H1 (cell line): ENCODE results near the gene INPP5A. TPM values are rescaled to one million over a fixed set of nuclear protein-coding genes. Genes with fewer than 3 reads are reported as not detected.

Experiments used
- CREB1 ChIP-seq: IDR thresholded peaks from 2 replicates; pipeline ENCODE4 v1.6.1; 2012; ENCODE audit warnings: inconsistent platforms
- CTBP2 ChIP-seq: IDR thresholded peaks from 2 replicates; pipeline ENCODE4 v1.7.0; 2011; ENCODE audit warnings: borderline replicate concordance, mild to moderate bottlenecking, moderate library complexity, mixed read lengths, low read length; ENCODE audit not compliant: insufficient read depth, insufficient read length
- SP2 ChIP-seq: IDR thresholded peaks from 2 replicates; pipeline ENCODE4 v1.6.1; 2012; ENCODE audit warnings: mild to moderate bottlenecking, low read length, inconsistent platforms
- polyA plus RNA-seq, 7 experiments: library from polyadenylated mRNA; depleted of rRNA in 3 of 7; stranded (reverse) in 5 of 7; unstranded in 2 of 7; fragments of >200 nt in 5 of 7; fragments of 200-250 nt in 2 of 7; gene quantifications; 1 replicate in 5 of 7; 2 replicates in 1 of 7; 4 replicates in 1 of 7; pipeline versions ENCODE4 v1.2.1 to v1.2.3, GENCODE V29; 2011 to 2013; ENCODE audit warnings: missing spikeins in 2 of 7, mixed read lengths in 2 of 7
- total RNA-seq: library from RNA; stranded (reverse); fragmentation: NEBNext Ultra II Directional; extraction: Animal tissue kit (Norgen Biotek cat#: 25700); gene quantifications from 2 replicates; pipeline ENCODE4 v1.2.1, GENCODE V29; 2021

INPP5A gene
- total and polyA plus RNA-seq, 2 of the 8 experiments (the other 6 are each of a cell fraction or from before 2014, with no cell fraction given) = 19.7 to 27.5 TPM

GRCh38 chr10:132494866-132495630 lies 42.5 kb upstream of the INPP5A start (continued):
- no peak for TF ChIP-seq CTBP2
- no peak for TF ChIP-seq SP2
- TF ChIP-seq CREB1 = no peak
